Measurements from ENCODE around the gene CA12. TPM values are rescaled to one million over a fixed set of nuclear protein-coding genes. Genes with fewer than 3 reads are reported as not detected.

The CA12 gene
- total RNA-seq: 47.5 and 101 TPM in 2 replicates

GRCh38 chr15:63381301-63382204 lies at the start of gene CA12:
TSS of gene CA12 (minus strand) at chr15:63381846. CDS start at chr15:63381720, 126 bp downstream.

GRCh38 chr15:63277038-63277892 lies 104.4 kb downstream of the CA12 start, which contains the start of gene APH1B:
TSS of gene APH1B (plus strand) at chr15:63277605. CDS start at chr15:63277624, 19 bp downstream.

Other genes with a start within 250 kb of the CA12 start
- 442 and 656 TPM in 2 replicates for gene RPS27L, start 224.4 kb downstream of the CA12 start, total RNA-seq
- 71.6 and 124 TPM in 2 replicates for gene RAB8B, start 192.2 kb downstream of the CA12 start, total RNA-seq
- gene APH1B, start 104.2 kb downstream of the CA12 start, total RNA-seq: 12.1 and 19.4 TPM in 2 replicates
- gene USP3, start 122.7 kb upstream of the CA12 start, total RNA-seq: 24.4 and 28.1 TPM in 2 replicates
- under 0.01 and 0.16 TPM in 2 replicates for gene FBXL22, start 215.5 kb upstream of the CA12 start, total RNA-seq

Measured in bronchial smooth muscle cell (primary cell).